GM21737 (cell line): ENCODE data around the gene KIF1A.

Source experiments
- ATAC-seq: cut with Tn5 transposase; IDR thresholded peaks from one replicate; pipeline ENCODE4 v1.9.1; 2021; ENCODE audit warnings: mild to moderate bottlenecking, moderate library complexity; ENCODE audit not compliant: unreplicated experiment

Gene KIF1A

GRCh38 chr2:240819858-240820606 lies at the start of gene KIF1A:
Gene KIF1A (minus strand): TSS chr2:240820219. CDS start chr2:240797752, 22,467 bp downstream.
- ATAC-seq: no peak

GRCh38 chr2:240869109-240869955 lies 49.3 kb upstream of the KIF1A start:
- ATAC-seq: no peak

GRCh38 chr2:240868286-240869108 lies 48.5 kb upstream of the KIF1A start, which contains the start of gene AGXT:
Gene AGXT (plus strand): TSS chr2:240868824. CDS start chr2:240868866, 42 bp downstream.
- no peak for ATAC-seq

GRCh38 chr2:240865391-240865790 lies 45.4 kb upstream of the KIF1A start:
- no peak for ATAC-seq

GRCh38 chr2:240864475-240864874 lies 44.5 kb upstream of the KIF1A start:
- ATAC-seq: no peak

GRCh38 chr2:240861547-240861946 lies 41.5 kb upstream of the KIF1A start:
- no peak for ATAC-seq

- no peak for ATAC-seq
Measured at GRCh38 chr2:240858871-240859270, 38.9 kb upstream of the KIF1A start.

- no peak for ATAC-seq
Measured at GRCh38 chr2:240858321-240858720, 38.3 kb upstream of the KIF1A start.

GRCh38 chr2:240857039-240858008 lies 37.3 kb upstream of the KIF1A start:
- no peak for ATAC-seq

- ATAC-seq: no peak
Measured at GRCh38 chr2:240856151-240856980, 36.3 kb upstream of the KIF1A start.

- ATAC-seq: no peak
Measured at GRCh38 chr2:240855670-240856069, 35.7 kb upstream of the KIF1A start.

- ATAC-seq: no peak
Measured at GRCh38 chr2:240852671-240853314, 32.8 kb upstream of the KIF1A start.

GRCh38 chr2:240851078-240851991 lies 31.3 kb upstream of the KIF1A start:
- no peak for ATAC-seq

GRCh38 chr2:240850756-240851077 lies 30.7 kb upstream of the KIF1A start:
- ATAC-seq: no peak

GRCh38 chr2:240850026-240850425 lies 30.0 kb upstream of the KIF1A start:
- no peak for ATAC-seq

- ATAC-seq: no peak
Measured at GRCh38 chr2:240848900-240849680, 29.1 kb upstream of the KIF1A start.

- ATAC-seq: no peak
Measured at GRCh38 chr2:240847817-240848216, 27.8 kb upstream of the KIF1A start.
